ENCODE measurements around the gene POU3F4. TPM values are rescaled to one million over a fixed set of nuclear protein-coding genes. Genes with fewer than 3 reads are reported as not detected.

The POU3F4 gene
- not detected in 2 replicates for total RNA-seq

GRCh38 chrX:83508006-83508405 lies at the start of gene POU3F4:
Gene POU3F4, plus strand, starts transcription at chrX:83508290. Its CDS starts 35 bp downstream, at chrX:83508325.

